GM19023 (cell line): ENCODE measurements around the gene GALNT1.

Source experiments
- ATAC-seq: cut with Tn5 transposase; IDR thresholded peaks from one replicate; pipeline ENCODE4 v1.9.1; 2021; ENCODE audit warnings: mild to moderate bottlenecking, moderate library complexity; ENCODE audit not compliant: unreplicated experiment

The GALNT1 gene

GRCh38 chr18:35711227-35711626, 129.7 kb downstream of the GALNT1 start:
- ATAC-seq, result no peak

DNA sequence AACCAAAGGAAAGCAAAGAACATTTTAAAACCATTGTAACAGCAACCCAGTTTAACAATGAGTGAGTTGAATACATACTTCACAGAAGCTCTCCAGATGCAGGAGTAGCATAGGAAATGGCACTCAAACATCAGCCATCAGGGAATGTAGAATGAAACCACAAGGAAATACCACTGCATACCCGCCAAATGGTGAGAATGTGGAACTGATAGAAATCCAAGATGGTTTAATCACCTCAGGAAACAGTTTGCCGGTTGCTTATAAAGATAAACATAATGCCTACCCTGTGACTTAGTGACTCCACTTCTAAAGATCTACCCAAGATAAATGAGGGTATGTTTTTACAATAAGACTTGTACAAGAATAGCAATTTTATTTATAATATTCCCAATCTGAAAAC, 132.0 kb downstream of the GALNT1 start:
- no peak for ATAC-seq

DNA sequence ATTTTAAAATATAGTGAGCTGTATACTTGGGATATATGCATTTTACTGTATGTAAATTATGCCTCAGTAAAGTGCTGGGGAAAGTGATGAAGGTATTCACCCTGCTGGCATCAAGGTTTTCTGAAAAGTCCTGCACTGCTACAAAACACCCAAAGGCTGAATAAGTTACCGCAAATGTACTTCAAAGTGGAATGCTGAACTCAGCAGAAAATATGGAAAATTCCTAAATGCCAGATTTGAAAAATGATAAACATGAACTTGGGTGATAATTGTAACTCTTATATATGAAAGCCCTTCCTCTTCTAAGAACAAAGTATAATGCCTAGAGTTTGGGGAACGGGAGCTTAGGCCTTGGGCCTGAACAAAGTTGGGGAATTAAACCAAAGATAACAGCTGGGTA, 133.0 kb downstream of the GALNT1 start:
- ATAC-seq, result no peak

GRCh38 chr18:35715139-35715538, 133.6 kb downstream of the GALNT1 start:
- no peak for ATAC-seq

DNA sequence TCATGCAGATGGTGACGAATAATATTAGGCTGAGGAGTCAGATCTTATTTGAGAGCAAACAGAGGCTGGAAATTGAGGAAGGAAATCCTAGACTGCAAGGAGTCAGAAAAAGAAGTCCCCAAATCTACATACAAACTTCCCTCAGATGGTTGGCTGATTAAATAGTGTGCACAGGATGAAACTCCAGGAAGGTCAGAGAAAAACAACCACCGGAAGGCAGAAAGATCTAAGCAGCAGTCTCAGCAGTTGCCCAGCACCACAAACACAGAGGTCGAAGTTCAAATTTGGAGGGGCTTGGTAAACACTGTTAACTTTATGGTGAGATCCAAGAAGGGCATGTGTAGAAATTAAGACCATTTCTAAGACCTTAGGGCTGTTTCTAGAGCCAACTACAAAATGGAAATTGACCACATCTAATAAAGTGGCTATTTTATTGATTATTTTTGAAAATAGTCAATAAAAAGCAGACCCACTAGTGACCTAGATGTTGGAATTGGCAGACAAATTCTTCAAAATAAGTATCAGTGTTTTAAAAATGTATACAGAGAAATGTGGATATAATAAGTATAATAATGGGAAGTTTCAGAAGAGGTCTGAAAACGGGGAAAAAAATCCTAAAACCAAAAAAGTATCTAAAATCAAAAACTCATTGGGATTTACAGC, 134.8 kb downstream of the GALNT1 start:
- ATAC-seq, result no peak

- ATAC-seq, result no peak
Measured at GRCh38 chr18:35717182-35717581, 135.6 kb downstream of the GALNT1 start.

DNA sequence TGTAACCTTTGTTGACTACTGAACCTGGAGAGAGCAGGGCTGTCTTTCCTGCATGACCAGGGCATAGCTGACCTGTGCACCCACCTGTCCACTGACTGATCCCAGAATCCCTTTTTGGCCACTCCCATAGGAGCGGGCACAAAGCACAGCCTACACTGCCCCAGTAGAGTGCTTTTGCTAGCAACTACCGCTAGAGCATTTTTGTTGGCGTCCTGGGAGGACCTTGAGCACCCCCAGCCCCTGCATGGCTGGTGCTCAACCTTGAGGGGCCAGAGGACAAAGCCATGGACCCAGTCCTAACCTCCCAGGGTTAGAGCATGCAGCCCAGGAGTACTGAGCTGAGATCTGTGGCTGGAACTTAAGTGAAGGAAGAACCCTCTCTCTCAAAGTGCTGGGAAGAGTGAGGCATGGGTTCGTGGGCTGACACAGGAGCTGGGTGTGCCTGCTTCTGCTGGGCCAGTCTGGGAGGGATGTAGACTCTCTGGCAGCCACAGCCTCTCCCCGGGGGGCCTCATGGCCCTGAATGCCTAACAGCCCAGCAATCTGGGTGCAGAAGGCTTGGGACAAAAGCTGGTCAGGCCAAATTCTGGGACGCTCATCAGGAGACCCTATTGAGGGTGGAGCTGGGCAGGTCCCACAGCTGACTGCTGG, 140.0 kb downstream of the GALNT1 start:
- no peak for ATAC-seq

DNA sequence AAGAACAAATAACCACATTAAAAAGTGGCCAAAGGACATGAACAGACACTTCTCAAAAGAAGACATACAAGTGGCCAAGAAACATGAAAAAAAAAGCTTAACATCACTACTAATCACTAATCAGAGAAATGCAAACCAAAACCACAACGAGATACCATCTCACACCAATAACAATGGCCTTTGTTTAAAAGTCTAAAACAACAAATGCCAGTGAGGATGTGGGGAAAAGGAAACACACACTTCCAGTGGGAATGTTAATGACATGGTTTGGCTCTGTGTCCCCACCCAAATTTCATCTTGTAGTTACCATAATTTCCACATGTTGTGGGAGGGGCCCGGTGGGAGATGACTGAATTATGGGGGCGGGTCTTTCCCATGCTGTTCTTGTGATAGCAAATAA, 147.1 kb downstream of the GALNT1 start:
- ATAC-seq, result no peak

DNA sequence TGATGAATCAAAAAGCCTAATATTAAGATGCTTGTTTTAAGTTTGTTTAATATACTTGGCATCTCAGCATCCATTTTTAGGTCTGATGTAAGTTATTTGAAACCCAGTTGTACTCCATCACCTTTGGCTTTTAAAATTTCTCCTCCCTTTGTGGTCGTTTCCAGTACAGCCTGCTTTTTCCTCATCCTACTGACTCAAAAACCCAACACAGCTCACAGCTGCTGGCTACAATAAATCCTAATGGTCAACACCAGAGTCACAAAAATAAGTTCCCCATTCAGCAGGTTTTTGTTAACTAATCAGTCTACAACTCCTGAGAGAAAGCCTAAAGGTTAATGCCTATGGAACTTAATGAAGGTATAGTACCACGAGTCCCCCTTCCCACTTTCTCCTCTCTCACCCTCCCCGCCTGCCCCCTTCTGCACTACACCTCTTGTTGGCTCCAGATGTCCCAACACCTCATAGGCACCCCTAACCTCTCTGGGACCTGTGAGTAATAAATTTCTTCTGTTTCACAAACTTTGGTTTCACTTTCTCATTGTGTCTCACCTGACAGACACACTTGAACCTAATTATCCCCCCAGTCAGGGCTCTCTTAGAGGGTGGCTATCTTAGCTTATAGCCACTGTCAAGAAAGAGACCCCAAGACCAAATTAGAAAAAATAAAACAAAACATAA, 148.6 kb downstream of the GALNT1 start:
- ATAC-seq, result no peak

DNA sequence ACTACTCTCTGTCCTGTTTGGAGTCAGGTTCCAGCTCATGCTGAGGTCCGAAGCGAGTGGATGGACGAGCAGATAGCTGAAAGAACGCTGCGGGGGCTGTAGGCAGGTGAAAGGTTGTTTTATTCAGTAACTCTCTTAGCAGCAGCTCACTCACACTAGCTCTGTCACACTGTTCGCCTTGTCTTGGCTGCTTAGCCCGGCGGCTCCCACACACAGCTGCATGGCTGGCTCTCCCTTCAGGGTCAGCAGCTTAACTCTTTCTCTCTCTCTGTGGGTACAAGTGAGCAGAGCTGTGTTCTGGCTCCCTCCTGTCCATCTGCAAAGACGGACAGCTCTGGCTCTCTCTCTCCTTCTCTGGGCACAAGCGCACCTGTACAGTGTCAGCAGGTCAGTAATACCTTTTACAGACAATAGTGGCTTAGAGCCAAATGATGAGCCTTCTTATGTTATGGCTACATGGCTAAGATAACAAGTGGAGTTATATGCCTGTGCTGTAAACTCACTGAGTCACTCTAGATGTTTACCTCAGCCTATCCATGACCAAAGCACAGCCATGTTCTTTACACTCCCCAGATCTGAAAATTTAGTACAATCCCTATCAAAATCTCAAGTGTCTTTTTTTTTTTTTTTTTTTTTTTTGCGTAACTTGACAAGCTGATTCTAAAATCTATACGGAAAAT, 149.3 kb downstream of the GALNT1 start:
- no peak for ATAC-seq

- no peak for ATAC-seq
Measured at GRCh38 chr18:35731701-35732100, 150.2 kb downstream of the GALNT1 start.

GRCh38 chr18:35732162-35732561, 150.6 kb downstream of the GALNT1 start:
- ATAC-seq, result no peak

GRCh38 chr18:35732636-35733035, 151.1 kb downstream of the GALNT1 start:
- ATAC-seq, result no peak

DNA sequence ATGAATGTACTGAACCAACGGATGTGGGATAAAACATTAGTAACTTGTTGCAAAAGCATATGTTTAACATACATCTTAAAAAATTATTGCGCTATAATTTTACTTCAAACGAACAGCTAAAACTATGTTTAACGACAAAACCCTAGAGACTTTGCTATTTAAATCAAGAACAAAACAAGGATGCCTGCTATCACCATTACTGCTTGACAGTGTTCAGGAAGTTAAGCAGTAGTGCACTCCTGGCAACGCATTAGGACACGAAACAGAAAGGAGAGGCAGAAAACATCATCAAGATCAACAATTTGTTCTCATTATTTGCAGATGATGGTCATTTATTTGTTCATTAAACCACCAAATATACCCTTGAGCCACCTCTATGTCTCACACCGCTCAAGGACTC, 151.9 kb downstream of the GALNT1 start:
- no peak for ATAC-seq

GRCh38 chr18:35736696-35737095, 155.2 kb downstream of the GALNT1 start:
- ATAC-seq, result no peak

- no peak for ATAC-seq
Measured at GRCh38 chr18:35739778-35740177, 158.2 kb downstream of the GALNT1 start.

- no peak for ATAC-seq
Measured at GRCh38 chr18:35740656-35741055, 159.1 kb downstream of the GALNT1 start.

GRCh38 chr18:35743916-35744315, 162.4 kb downstream of the GALNT1 start:
- no peak for ATAC-seq

DNA sequence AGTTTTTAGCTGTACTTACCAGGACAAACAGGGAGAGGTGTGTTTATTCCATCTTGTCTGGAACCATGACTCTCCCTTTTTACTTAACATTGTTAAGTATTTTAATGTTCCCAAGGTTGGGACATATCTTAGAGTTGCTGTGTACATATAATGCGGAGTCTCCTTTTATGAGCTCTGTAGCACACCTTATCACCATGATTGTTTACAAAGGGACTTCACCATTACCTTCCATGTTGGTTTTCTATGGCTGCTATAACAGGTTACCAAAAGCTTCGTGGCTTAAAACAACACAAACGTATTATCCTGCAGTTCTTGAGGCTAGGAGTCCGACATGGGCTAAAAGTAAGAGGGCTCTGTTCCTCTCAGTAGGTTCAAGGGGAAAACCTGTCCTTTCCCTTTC, 164.3 kb downstream of the GALNT1 start:
- no peak for ATAC-seq

GRCh38 chr18:35746826-35747339, 165.3 kb downstream of the GALNT1 start:
- ATAC-seq, result no peak

DNA sequence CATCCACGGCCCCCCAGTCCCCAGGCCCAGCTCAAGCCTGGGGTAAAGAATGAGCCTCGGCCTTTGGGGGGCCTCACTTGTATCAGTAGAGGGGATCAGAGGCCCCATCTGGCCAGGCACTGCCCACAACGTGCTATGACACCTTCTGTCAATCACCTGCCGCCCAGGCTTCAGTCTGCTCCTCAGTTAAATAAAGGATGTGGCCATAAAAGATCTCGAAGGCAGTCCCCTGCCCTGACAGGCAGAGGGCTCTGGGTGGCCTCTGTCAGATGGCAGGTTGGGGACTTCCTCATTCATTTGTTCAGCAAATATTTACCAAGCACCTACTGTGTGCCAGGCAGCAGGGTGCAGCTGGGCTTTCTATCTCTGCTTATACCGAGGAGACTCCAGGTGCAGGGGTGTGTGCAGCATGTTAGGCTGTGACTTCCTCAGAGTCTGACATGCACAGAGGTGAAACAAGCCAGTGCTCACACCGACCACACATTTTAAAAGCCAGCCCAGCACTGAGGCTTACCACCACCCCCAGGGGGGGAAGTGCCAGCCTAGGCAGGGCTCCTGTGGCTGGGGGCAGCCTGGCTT, 166.4 kb downstream of the GALNT1 start:
- ATAC-seq, result no peak
